NCI-H128 (cell line): ENCODE measurements around the gene RGCC.
"Not testable (repeated sequence)": the region's sequence is repeated elsewhere in the genome, so short reads cannot be mapped to it uniquely, and the experiment has no call there.

ENCODE experiments used
- DNase-seq: peaks from one replicate; lab custom pipeline; 2025; ENCODE audit not compliant: unreplicated experiment; lab: John Stamatoyannopoulos, UW

RGCC gene

GRCh38 chr13:41488124-41488523 is 30.8 kb downstream of the RGCC start:
- no peak for DNase-seq

- no peak for DNase-seq
Observed at GRCh38 chr13:41490371-41491015, 33.1 kb downstream of the RGCC start.

- no peak for DNase-seq
Observed at GRCh38 chr13:41491436-41491835, 34.1 kb downstream of the RGCC start.

GRCh38 chr13:41492432-41493260 is 35.3 kb downstream of the RGCC start:
- DNase-seq = no peak

- DNase-seq = no peak
Observed at GRCh38 chr13:41494202-41494601, 36.9 kb downstream of the RGCC start.

GRCh38 chr13:41495044-41495443 is 37.7 kb downstream of the RGCC start:
- DNase-seq = no peak

- no peak for DNase-seq
Observed at GRCh38 chr13:41496420-41497234, 39.3 kb downstream of the RGCC start.

- DNase-seq = no peak
Observed at GRCh38 chr13:41497436-41497835, 40.1 kb downstream of the RGCC start.

- no peak for DNase-seq
Observed at GRCh38 chr13:41499452-41499851, 42.1 kb downstream of the RGCC start.

- no peak for DNase-seq
Observed at GRCh38 chr13:41500511-41500910, 43.2 kb downstream of the RGCC start.

GRCh38 chr13:41501281-41501680 is 43.9 kb downstream of the RGCC start:
- DNase-seq = no peak

- no peak for DNase-seq
Observed at GRCh38 chr13:41502031-41502430, 44.7 kb downstream of the RGCC start.

- no peak for DNase-seq
Observed at GRCh38 chr13:41502673-41503072, 45.3 kb downstream of the RGCC start.

- DNase-seq = no peak
Observed at GRCh38 chr13:41503356-41503755, 46.0 kb downstream of the RGCC start.

GRCh38 chr13:41504657-41505056 is 47.3 kb downstream of the RGCC start:
- not testable (repeated sequence) for DNase-seq

GRCh38 chr13:41505209-41505835 is 48.0 kb downstream of the RGCC start:
- DNase-seq = no peak

- no peak for DNase-seq
Observed at GRCh38 chr13:41506312-41506711, 49.0 kb downstream of the RGCC start.

- DNase-seq = no peak
Observed at GRCh38 chr13:41509971-41510370, 52.6 kb downstream of the RGCC start.

GRCh38 chr13:41511827-41512226 is 54.5 kb downstream of the RGCC start:
- DNase-seq = no peak

- DNase-seq = no peak
Observed at GRCh38 chr13:41512441-41512840, 55.1 kb downstream of the RGCC start.

GRCh38 chr13:41513600-41513999 is 56.2 kb downstream of the RGCC start:
- no peak for DNase-seq
